Mammary epithelial cell (primary cell): ENCODE data around the gene ZNF674.

Experiments
- CTCF ChIP-seq, 2 donors: IDR thresholded peaks in 1 of 2; conservative IDR thresholded peaks in 1 of 2; 2 replicates each; pipeline ENCODE4 v1.5.1; 2011 to 2012; ENCODE audit warnings: inconsistent platforms in 2 of 2, low read length in 2 of 2, mild to moderate bottlenecking in 2 of 2, control low read depth in 1 of 2, low read depth in 1 of 2; ENCODE audit not compliant: insufficient read depth in 1 of 2; ENCODE audit errors: extremely low read depth in 1 of 2
- EZH2 ChIP-seq: IDR thresholded peaks from 2 replicates; pipeline ENCODE4 v1.6.1; 2012; ENCODE audit warnings: low read length, inconsistent platforms, borderline replicate concordance

GRCh38 chrX:46485897-46486296 is 59.3 kb downstream of the ZNF674 start:
- no peak for TF ChIP-seq CTCF (conservative IDR thresholded peaks at IDR 0.05 in 1 of 2, IDR thresholded peaks at IDR 0.05 in 1 of 2; ENCODE audit: extremely low read depth in 1 of 2, insufficient read depth in 1 of 2, low read depth in 1 of 2, low read length in 2 of 2)
- TF ChIP-seq EZH2 = no peak
